Erythroblast (primary cell): Measurements from ENCODE around the gene MPZL1.

Experiments used
- GATA1 ChIP-seq: IDR thresholded peaks from 2 replicates; pipeline ENCODE4 v1.6.1; 2011; ENCODE audit warnings: low read depth, mild to moderate bottlenecking, control low read depth, low read length, moderate library complexity
- POLR2A ChIP-seq: IDR thresholded peaks from 2 replicates; pipeline ENCODE4 v1.6.1; 2011; ENCODE audit warnings: mild to moderate bottlenecking, low read length

GRCh38 chr1:167711797-167712196, 10.0 kb upstream of the MPZL1 start:
- no peak for TF ChIP-seq POLR2A
- no peak for TF ChIP-seq GATA1
